CD8-positive, alpha-beta memory T cell (primary cell): ENCODE results near the gene NID1. TPM values are rescaled to one million over a fixed set of nuclear protein-coding genes. Genes with fewer than 3 reads are reported as not detected.
A peak's percentile ranks its signal among the peaks of the same experiment; 100 is the strongest.

ENCODE experiments used
- CTCF ChIA-PET: fragments of 350-600 bp; sonication (Branson Sonifier 250); formaldehyde crosslinking; loops from one replicate; lab custom pipeline; 2021; ENCODE audit warnings: antibody characterized with exemption; lab: Charles Lee
- POLR2A ChIA-PET: fragments of 350-600 bp; sonication (Branson Sonifier 250); formaldehyde crosslinking; loops from one replicate; lab custom pipeline; 2021; ENCODE audit warnings: antibody characterized with exemption; lab: Charles Lee
- DNase-seq, 5 donors: peaks; one replicate each; pipeline versions ENCODE4 v3.0.0 to v3.0.0-alpha.2; 2020 to 2022; ENCODE audit warnings: mixed read lengths in 1 of 5
- H3K27ac ChIP-seq: one replicate; pipeline ENCODE4 v1.7.0; 2013; ENCODE audit warnings: low read depth, mild to moderate bottlenecking, low read length, moderate library complexity
- H3K27me3 ChIP-seq: 2 replicates; pipeline ENCODE4 v1.7.0; 2013; ENCODE audit warnings: low read length, mild to moderate bottlenecking; ENCODE audit not compliant: insufficient read depth, poor library complexity, severe bottlenecking
- H3K36me3 ChIP-seq: 2 replicates; pipeline ENCODE4 v1.7.0; 2013; ENCODE audit warnings: mild to moderate bottlenecking, low read length, moderate library complexity; ENCODE audit not compliant: insufficient read depth
- H3K4me1 ChIP-seq: 2 replicates; pipeline ENCODE4 v1.7.0; 2013; ENCODE audit warnings: mild to moderate bottlenecking, low read length, moderate library complexity; ENCODE audit not compliant: insufficient read depth
- H3K4me3 ChIP-seq: 2 replicates; pipeline ENCODE4 v1.7.0; 2013; ENCODE audit warnings: mild to moderate bottlenecking, low read length
- H3K9me3 ChIP-seq: 2 replicates; pipeline ENCODE4 v1.7.0; 2013; ENCODE audit warnings: mild to moderate bottlenecking, low read length
- H3K27ac Mint-ChIP-seq, 8 donors: one replicate each; pipeline ENCODE4 v1.8.0; 2020 to 2021; ENCODE audit warnings: mixed read lengths in 8 of 8, mild to moderate bottlenecking in 6 of 8, inconsistent platforms in 3 of 8, moderate library complexity in 3 of 8
- H3K27me3 Mint-ChIP-seq, 2 donors: one replicate each; pipeline ENCODE4 v1.8.0; 2020 to 2021; ENCODE audit warnings: mixed read lengths in 2 of 2, mild to moderate bottlenecking in 1 of 2, moderate library complexity in 1 of 2
- H3K36me3 Mint-ChIP-seq, 3 donors: one replicate each; pipeline ENCODE4 v1.8.0; 2020 to 2021; ENCODE audit warnings: mixed read lengths in 3 of 3, inconsistent platforms in 1 of 3, mild to moderate bottlenecking in 1 of 3
- H3K4me1 Mint-ChIP-seq, 3 donors: one replicate each; pipeline ENCODE4 v1.8.0; 2020 to 2021; ENCODE audit warnings: mixed read lengths in 3 of 3, inconsistent platforms in 1 of 3, mild to moderate bottlenecking in 1 of 3
- H3K4me3 Mint-ChIP-seq, 7 donors: one replicate each; pipeline ENCODE4 v1.8.0; 2020 to 2021; ENCODE audit warnings: mixed read lengths in 7 of 7, mild to moderate bottlenecking in 6 of 7, moderate library complexity in 4 of 7, inconsistent platforms in 2 of 7
- H3K9me3 Mint-ChIP-seq, 5 donors: one replicate each; pipeline ENCODE4 v1.8.0; 2020 to 2022; ENCODE audit warnings: mixed read lengths in 5 of 5, mild to moderate bottlenecking in 3 of 5, moderate library complexity in 2 of 5, inconsistent platforms in 1 of 5
- polyA plus RNA-seq: library from polyadenylated mRNA; unstranded; fragments of 300-500 nt; fragmentation: Illumina TruSeq; gene quantifications from one replicate; pipeline ENCODE4 v1.2.3, GENCODE V29; 2021
- total RNA-seq, 2 experiments: library from RNA; stranded (reverse); gene quantifications; one replicate each; pipeline ENCODE4 v1.2.3, GENCODE V29; 2021

NID1 gene
- total and polyA plus RNA-seq, 3 experiments from 2014 or later: 0.09 to 0.15 TPM; not detected in 1

DNA sequence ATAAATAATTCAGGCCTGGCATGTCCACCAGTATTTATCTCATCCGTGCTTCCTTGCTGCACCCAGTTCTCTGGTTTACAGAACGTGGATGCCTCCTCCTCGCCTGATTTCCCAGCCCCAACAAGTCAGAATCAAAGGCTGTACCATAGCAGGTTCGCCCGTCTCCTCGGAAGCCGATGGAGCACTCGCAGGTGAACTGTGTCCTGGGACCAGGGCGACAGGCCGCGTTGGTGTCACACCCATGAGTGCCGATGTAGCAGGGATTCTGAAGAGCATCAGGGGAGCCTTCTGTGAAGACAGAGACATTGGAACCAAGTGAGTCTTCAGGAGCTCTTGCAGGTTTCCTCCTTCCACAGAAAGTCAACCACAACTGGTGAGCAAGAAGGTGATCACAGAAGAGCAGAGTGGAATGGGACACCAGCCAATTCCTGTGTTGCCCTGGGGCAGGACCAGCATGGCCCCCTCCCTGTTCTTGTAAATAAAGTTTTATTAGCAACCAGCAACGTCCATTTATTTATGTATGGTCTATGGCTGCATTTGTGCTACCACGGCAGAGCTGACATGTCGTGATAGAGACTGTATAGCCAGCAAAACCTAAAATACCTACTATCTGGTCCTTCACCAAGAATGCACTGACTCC lies 40.8 kb downstream of the NID1 start:
- Histone ChIP-seq H3K4me1 (peaks cover 10% of the 10 kb centered on the region), H3K36me3 (no peaks in the 10 kb centered on the region), H3K27ac (no peak overlapping the region), H3K9me3 (no peaks in the 10 kb centered on the region), H3K27me3 (no peaks in the 10 kb centered on the region), H3K4me3 (no peak overlapping the region)
- no peak overlapping the region for H3K27ac Mint-ChIP-seq
- ChIA-PET POLR2A (no interaction called here), CTCF (no interaction called here)
- H3K27me3 Mint-ChIP-seq: peaks cover 0 to 8% of the 10 kb centered on the region in 2 donors
- H3K36me3 Mint-ChIP-seq: peaks cover 0 to 4% (median 0%) of the 10 kb centered on the region in 3 donors
- no peaks in the 10 kb centered on the region for H3K9me3 Mint-ChIP-seq
- H3K4me3 Mint-ChIP-seq: no peak overlapping the region
- peaks cover 7 to 17% (median 9%) of the 10 kb centered on the region in 3 donors for H3K4me1 Mint-ChIP-seq
- DNase-seq: no peak

GRCh38 chr1:236021424-236022135 lies 43.3 kb downstream of the NID1 start:
- Histone ChIP-seq H3K9me3 (no peaks in the 10 kb centered on the region), H3K4me1 (peaks cover 1% of the 10 kb centered on the region), H3K36me3 (no peaks in the 10 kb centered on the region), H3K27ac (no peak overlapping the region), H3K27me3 (no peaks in the 10 kb centered on the region), H3K4me3 (no peak overlapping the region)
- ChIA-PET CTCF (interaction anchor here (0.9 kb wide), 1 partner anchor 49 kb away, joined by 3 read pairs; no protein-coding TSS in a partner anchor), POLR2A (interaction anchor here (0.7 kb wide), 1 partner anchor 83 kb away, joined by 3 read pairs; no protein-coding TSS in a partner anchor)
- Mint-ChIP-seq H3K36me3 (peaks cover 0 to 4% (median 0%) of the 10 kb centered on the region in 3 donors), H3K4me3 (no peak overlapping the region), H3K27me3 (peaks cover 0 to 8% of the 10 kb centered on the region in 2 donors), H3K27ac (no peak overlapping the region), H3K4me1 (peaks cover 0 to 9% (median 3%) of the 10 kb centered on the region in 3 donors), H3K9me3 (no peaks in the 10 kb centered on the region)
- no peak for DNase-seq

DNA sequence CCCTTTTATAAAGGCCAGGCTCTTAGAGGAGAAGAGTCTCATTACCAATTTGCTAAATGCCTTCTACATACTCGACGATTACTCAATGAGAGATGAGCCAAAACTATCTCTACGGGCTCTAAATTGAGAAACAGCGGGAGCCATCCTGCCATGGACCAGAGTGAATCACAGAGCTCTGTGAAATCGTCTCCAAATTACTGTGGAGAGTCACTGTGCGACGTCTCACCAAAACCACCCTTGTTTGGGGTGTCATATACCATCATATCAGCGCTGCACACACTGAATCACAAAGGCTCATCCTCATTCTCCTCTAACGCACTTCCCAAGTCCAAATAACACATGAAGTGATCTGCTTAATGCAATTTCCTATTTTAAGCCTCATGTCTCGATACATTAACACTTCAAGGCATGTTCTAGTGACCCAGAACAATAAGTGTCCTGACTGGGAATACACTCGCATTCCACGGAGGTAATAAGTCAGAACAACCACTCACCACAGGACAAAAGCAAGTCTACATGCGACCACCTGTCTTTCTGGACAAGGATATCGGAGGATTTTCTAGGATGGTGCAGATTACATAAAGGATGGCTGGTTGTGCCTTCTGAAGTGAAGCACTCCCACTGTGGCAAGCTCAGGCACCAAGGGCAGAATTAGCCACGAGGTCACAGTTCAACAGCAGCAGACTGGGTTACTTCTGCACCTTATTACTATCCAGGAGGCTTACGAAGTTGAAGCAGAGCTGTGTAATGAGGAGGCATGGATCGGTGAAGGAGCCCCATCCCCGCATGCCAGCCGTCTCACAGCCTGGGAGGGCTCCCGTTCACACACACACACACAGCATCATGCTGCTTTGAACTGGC lies 44.3 kb downstream of the NID1 start:
- CTCF ChIA-PET: no interaction called here
- peaks cover 0 to 4% (median 0%) of the 10 kb centered on the region in 3 donors for H3K36me3 Mint-ChIP-seq

GRCh38 chr1:236018885-236019453 lies 45.9 kb downstream of the NID1 start:
- H3K4me3 ChIP-seq: no peak overlapping the region
- no peaks in the 10 kb centered on the region for H3K9me3 Mint-ChIP-seq
- no peaks in the 10 kb centered on the region for H3K4me1 ChIP-seq
- H3K4me1 Mint-ChIP-seq: no peaks in the 10 kb centered on the region
- no peak overlapping the region for H3K27ac ChIP-seq
- no peaks in the 10 kb centered on the region for H3K27me3 ChIP-seq
- no peaks in the 10 kb centered on the region for H3K9me3 ChIP-seq
- no peaks in the 10 kb centered on the region for H3K36me3 ChIP-seq
- ChIA-PET CTCF (interaction anchor here (1.8 kb wide), 1 partner anchor 47 kb away, joined by 6 read pairs; no protein-coding TSS in a partner anchor), POLR2A (no interaction called here)
- H3K36me3 Mint-ChIP-seq: peaks cover 0 to 4% (median 0%) of the 10 kb centered on the region in 3 donors
- no peak for DNase-seq
- no peak overlapping the region for H3K4me3 Mint-ChIP-seq
- H3K27me3 Mint-ChIP-seq: peaks cover 0 to 8% of the 10 kb centered on the region in 2 donors
- no peak overlapping the region for H3K27ac Mint-ChIP-seq

More for the DNA sequence above, 44.3 kb downstream of the NID1 start:
- Histone ChIP-seq H3K27ac (no peak overlapping the region), H3K4me3 (no peak overlapping the region), H3K36me3 (no peaks in the 10 kb centered on the region), H3K9me3 (no peaks in the 10 kb centered on the region), H3K27me3 (no peaks in the 10 kb centered on the region), H3K4me1 (no peaks in the 10 kb centered on the region)
- Mint-ChIP-seq H3K4me1 (peaks cover 0 to under 1% (median 0%) of the 10 kb centered on the region in 3 donors), H3K27ac (peak overlapping the region in 1 of 8 donors; percentile 48), H3K27me3 (peaks cover 0 to 8% of the 10 kb centered on the region in 2 donors), H3K4me3 (no peak overlapping the region), H3K9me3 (no peaks in the 10 kb centered on the region)
- POLR2A ChIA-PET: no interaction called here
- no peak for DNase-seq

- no peaks in the 10 kb centered on the region for H3K36me3 ChIP-seq
- H3K4me3 ChIP-seq: no peak overlapping the region
- CTCF ChIA-PET: no interaction called here
- H3K9me3 Mint-ChIP-seq: no peaks in the 10 kb centered on the region
- H3K27me3 ChIP-seq: no peaks in the 10 kb centered on the region
- DNase-seq: no peak
- peaks cover 0 to 8% of the 10 kb centered on the region in 2 donors for H3K27me3 Mint-ChIP-seq
- no peaks in the 10 kb centered on the region for H3K4me1 Mint-ChIP-seq
- peaks cover 0 to 4% (median 0%) of the 10 kb centered on the region in 3 donors for H3K36me3 Mint-ChIP-seq
- POLR2A ChIA-PET: no interaction called here
- H3K4me1 ChIP-seq: no peaks in the 10 kb centered on the region
- H3K27ac Mint-ChIP-seq: no peak overlapping the region
- no peaks in the 10 kb centered on the region for H3K9me3 ChIP-seq
- H3K27ac ChIP-seq: no peak overlapping the region
- H3K4me3 Mint-ChIP-seq: no peak overlapping the region
Measured at GRCh38 chr1:236016782-236017400, 48.0 kb downstream of the NID1 start.

DNA sequence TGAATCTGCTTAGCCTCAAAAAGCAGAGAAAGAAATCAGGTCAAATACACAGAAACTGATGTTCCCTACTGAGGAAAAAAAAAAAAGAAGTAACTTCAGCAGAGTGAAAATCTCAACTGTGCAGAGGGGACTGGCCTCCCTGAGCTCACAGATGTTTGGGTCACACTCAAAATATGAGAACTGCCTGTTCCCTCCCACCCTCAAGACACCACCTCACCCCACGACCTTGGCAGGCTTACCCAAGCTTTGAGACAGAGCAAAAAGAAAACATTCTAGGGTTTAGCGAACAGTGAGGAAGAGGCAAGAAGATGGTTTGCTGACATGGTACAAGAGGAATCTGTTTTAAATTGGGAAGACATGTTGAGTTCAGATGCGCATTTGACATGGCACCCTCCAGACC lies 48.8 kb downstream of the NID1 start:
- ChIA-PET POLR2A (no interaction called here), CTCF (no interaction called here)
- Mint-ChIP-seq H3K4me3 (no peak overlapping the region), H3K4me1 (no peaks in the 10 kb centered on the region), H3K9me3 (no peaks in the 10 kb centered on the region), H3K27me3 (peaks cover 2 to 8% of the 10 kb centered on the region in 2 donors), H3K36me3 (peaks cover 0 to 4% (median 0%) of the 10 kb centered on the region in 3 donors), H3K27ac (no peak overlapping the region)
- Histone ChIP-seq H3K9me3 (no peaks in the 10 kb centered on the region), H3K4me3 (no peak overlapping the region), H3K4me1 (no peaks in the 10 kb centered on the region), H3K27ac (no peak overlapping the region), H3K36me3 (no peaks in the 10 kb centered on the region), H3K27me3 (no peaks in the 10 kb centered on the region)
- DNase-seq: no peak

DNA sequence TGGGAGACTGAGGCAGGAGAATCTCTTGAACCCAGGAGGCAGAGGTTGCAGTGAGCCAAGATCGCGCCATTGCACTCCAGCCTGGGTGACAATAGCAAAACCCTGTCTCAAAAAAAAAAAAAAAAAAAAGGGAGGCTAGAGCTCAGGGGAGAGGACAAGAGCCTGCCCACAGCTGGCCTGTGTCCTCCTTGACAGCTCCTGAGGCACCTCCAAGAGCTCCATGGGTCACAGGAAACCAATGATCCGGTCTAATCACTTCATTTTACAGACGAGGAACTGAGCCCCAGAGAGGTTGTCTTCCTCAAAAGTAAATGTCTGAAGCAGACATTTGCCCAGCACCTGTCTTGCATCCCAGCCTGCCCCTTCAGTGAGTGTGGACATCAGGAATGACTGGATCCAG lies 49.4 kb downstream of the NID1 start:
- Mint-ChIP-seq H3K4me1 (no peaks in the 10 kb centered on the region), H3K9me3 (no peaks in the 10 kb centered on the region), H3K27ac (peak overlapping the region in 1 of 8 donors; percentile 52), H3K4me3 (no peak overlapping the region), H3K27me3 (peaks cover 2 to 5% of the 10 kb centered on the region in 2 donors), H3K36me3 (peaks cover 0 to 4% (median 0%) of the 10 kb centered on the region in 3 donors)
- CTCF ChIA-PET: no interaction called here
- H3K27ac ChIP-seq: no peak overlapping the region
- no peaks in the 10 kb centered on the region for H3K4me1 ChIP-seq
- DNase-seq: no peak
- H3K27me3 ChIP-seq: no peaks in the 10 kb centered on the region
- POLR2A ChIA-PET: no interaction called here
- no peak overlapping the region for H3K4me3 ChIP-seq
- H3K36me3 ChIP-seq: no peaks in the 10 kb centered on the region
- H3K9me3 ChIP-seq: no peaks in the 10 kb centered on the region
